Subcutaneous adipose tissue (tissue), 4 donors: ENCODE measurements around the gene MAP3K5. TPM values are rescaled to one million over a fixed set of nuclear protein-coding genes. Genes with fewer than 3 reads are reported as not detected.

Experiments
- total RNA-seq, 4 donors: library from RNA; depleted of rRNA; stranded (reverse); fragments of >200 nt; gene quantifications; one replicate each; pipeline ENCODE4 v1.1.0, GENCODE V29; 2016
- TF ChIP-seq, protein P1 (sequence below): fragments of 450-650 bp; IDR thresholded peaks from one replicate; pipeline ENCODE4 v1.5.1; 2016; ENCODE audit warnings: low read depth, mild to moderate bottlenecking, control low read depth, antibody characterized with exemption, moderate library complexity

The MAP3K5 gene
- total RNA-seq, 4 donors from 2014 or later: 20.9 to 44.0 (median 37.1) TPM

DNA sequence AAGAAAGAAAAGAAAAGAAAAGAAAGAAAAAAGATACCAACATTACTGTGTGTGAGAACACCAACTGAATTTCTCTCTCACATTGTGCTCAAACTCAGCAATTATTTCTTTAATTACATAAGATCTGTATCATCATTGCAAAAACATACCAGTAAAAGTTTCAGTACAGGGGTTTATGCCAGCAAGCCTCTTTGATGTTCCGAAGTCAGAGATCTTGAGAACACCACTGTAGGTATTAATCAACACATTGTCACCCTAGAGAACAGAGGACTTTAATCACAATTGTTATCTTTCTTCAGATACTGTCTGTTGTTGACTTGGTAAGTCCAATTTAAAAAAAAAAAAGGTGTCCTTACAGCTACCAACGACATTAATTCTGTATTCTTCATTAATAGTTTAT, 181.1 kb downstream of the MAP3K5 start:
- TF ChIP-seq, protein P1, sequence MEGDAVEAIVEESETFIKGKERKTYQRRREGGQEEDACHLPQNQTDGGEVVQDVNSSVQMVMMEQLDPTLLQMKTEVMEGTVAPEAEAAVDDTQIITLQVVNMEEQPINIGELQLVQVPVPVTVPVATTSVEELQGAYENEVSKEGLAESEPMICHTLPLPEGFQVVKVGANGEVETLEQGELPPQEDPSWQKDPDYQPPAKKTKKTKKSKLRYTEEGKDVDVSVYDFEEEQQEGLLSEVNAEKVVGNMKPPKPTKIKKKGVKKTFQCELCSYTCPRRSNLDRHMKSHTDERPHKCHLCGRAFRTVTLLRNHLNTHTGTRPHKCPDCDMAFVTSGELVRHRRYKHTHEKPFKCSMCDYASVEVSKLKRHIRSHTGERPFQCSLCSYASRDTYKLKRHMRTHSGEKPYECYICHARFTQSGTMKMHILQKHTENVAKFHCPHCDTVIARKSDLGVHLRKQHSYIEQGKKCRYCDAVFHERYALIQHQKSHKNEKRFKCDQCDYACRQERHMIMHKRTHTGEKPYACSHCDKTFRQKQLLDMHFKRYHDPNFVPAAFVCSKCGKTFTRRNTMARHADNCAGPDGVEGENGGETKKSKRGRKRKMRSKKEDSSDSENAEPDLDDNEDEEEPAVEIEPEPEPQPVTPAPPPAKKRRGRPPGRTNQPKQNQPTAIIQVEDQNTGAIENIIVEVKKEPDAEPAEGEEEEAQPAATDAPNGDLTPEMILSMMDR: no peak

DNA sequence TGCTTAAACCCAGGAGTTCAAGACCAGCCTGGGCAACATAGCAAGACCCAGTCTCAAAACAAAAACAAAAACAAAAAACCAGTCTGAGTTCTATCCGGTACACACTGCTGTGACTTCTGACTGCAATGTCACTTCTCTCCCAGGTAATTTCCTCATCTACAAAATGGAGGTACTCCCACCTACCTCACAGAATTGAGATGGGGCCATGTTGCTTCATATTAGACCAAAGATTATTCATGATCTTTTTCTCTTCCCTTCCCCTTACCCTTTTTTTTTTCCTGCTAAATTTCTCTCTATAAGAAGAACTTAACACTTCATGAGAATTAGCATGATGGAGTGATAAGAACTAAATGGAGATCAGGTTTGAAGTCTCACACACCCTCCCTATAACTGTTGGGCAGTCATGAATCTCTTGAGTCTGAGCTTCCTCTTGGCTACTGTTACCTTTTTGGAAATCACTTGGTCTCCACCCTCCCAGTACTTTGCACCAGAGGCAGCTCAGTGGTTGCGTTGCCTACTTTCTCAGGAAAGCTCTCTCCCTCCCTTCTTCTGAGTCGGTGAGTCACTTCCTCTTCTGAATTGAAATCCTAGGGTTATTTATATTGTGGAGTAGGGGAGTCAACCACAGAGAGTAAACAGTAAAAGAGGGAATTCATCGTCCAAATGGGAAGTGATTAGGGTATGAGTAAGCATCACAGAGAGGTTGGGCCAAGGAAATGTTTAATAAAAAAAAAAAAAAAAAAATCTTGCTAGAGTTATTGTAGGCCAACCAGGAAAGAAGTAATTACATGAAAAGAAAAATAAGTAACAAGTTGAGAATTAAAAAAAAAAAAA, 182.2 kb downstream of the MAP3K5 start:
- TF ChIP-seq, protein P1: no peak

DNA sequence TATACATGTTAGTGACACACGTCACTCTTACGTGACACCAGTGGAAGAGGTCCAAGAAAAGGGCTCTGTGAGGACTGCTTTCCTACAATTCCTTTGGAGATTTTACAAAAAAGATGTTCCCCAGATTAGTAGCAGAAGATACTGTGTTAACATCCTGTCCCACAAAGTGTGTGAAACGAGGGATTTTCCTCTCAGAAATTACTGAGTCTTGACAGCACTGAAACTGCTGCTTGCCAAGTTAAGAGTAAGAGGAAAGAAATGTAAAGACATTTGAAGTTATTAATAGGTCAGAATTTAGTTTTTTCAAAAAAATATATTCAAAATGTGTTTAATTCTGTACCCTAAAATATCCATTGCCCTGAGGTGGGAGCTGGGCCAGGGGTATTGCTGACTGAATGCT, 183.3 kb downstream of the MAP3K5 start:
- TF ChIP-seq, protein P1: no peak

DNA sequence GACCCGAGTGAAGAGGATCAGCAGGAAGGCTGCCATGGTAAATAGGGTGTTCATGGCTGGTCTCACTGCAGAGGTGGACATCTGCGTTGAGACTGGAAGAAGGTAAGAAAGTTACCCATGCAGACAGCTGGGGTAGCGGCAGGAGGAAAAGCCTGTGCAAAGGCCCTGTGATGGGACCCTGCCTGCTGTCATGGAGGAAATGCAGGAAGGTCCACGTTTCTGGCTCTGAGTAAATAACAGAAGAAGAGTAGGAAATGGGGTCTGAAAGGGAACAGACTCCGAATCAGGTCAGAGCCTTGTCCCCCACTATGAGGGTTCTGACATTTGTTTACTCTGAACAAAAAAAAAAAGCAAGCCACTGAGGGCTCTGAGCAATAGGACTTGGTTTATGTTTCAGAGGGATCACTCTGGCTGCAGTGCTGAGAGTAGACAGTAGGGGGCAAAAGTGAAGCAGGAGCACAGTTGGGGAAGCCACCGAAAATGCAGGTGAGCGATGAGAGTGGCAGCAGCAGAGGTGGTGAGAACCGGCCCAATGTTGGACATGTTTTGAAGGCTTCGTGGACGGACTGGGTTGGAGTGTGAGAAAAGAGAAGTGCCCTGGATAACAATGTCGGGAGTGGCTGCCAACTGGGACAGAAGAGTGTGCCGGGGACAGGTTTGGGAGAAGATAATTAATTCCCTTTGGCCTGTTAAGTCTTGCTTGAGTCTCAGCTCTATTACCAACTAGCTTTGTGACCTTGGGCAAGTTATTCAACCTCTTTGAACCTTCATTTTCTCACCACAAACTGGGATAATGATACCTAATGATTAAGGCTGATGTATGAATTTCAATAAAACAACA, 184.1 kb downstream of the MAP3K5 start:
- TF ChIP-seq, protein P1: no peak

DNA sequence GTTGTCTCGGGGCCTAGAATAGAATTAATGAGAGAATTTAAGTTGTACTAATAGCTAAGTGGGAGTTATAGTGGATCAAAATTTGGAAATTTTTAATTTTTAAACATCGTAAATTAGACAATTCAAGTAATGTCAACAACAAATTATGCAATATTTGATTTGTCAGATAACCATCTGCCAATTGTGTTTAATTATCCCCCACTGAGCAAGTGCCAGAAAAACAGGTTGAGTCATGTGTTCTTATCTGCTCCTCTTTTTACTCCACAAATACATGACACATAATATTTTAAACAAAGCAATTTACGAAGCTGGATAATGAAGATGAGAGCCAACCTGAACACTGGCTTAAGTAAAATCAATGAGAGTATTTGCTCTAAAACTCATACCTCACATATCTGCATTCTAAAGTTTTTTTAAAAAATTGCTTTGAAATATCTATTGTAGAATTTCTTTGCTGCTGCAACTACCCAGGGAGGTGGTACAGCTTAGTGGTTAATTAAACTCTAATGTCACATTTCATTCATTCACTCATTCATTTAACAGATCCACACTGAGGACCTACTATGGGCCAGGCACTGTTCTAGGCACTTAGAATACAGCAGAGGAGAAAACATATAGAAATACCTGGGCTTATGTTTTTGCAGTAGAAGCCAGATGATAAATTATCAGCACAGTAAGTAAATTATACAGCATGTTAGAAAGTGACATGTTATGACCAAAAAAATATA, 184.9 kb downstream of the MAP3K5 start:
- TF ChIP-seq, protein P1: no peak

DNA sequence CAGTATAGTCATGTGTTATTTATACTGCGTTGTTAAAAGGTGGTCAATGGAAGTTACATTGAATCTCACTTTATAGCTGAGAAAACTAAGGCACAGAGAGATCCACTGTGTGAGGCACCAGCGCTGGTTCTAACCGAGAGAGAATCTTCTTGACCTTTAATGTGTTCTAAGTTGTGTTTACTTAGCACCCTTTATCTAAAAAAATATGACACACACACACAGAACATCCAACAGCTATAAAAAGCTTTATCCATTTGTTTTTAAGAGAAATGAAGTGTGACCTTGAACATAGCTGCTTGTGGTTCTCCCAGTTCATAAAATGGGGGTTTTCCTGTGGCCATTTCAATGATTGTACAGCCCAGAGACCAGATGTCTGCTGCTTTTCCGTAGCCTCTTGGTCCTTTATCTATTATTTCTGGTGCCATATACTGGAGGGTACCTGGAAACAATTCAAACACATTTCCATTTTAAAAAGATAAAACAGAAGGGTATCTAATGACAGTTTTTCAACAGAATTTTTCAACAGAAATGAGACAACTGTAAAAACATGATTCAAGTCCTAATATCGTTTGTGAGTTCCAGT, 187.3 kb downstream of the MAP3K5 start:
- TF ChIP-seq, protein P1: no peak
